ENCODE results near the gene RCOR3.

Gene RCOR3

GRCh38 chr1:211326140-211326527 lies 67.0 kb downstream of the RCOR3 start:
- no peak for DNase-seq

GRCh38 chr1:211326528-211327345 lies 67.6 kb downstream of the RCOR3 start, which contains the start of gene TRAF5:
TRAF5 (plus strand) TSS chr1:211326833; CDS start chr1:211353240, 26,407 bp downstream.
- DNase-seq: peak; percentile 48

- DNase-seq: peak; percentile 60
Measured at GRCh38 chr1:211327346-211327921, 68.3 kb downstream of the RCOR3 start.

- DNase-seq: no peak
Measured at GRCh38 chr1:211328084-211328694, 69.0 kb downstream of the RCOR3 start.

GRCh38 chr1:211328866-211329475 lies 69.8 kb downstream of the RCOR3 start:
- DNase-seq: no peak

GRCh38 chr1:211329764-211330201 lies 70.6 kb downstream of the RCOR3 start:
- DNase-seq: no peak

GRCh38 chr1:211330282-211330936 lies 71.2 kb downstream of the RCOR3 start:
- no peak for DNase-seq

GRCh38 chr1:211331011-211331709 lies 72.0 kb downstream of the RCOR3 start:
- peak; percentile 62 for DNase-seq

GRCh38 chr1:211332036-211332616 lies 73.0 kb downstream of the RCOR3 start:
- no peak for DNase-seq

GRCh38 chr1:211332830-211333229 lies 73.7 kb downstream of the RCOR3 start:
- peak; percentile 19 for DNase-seq

- DNase-seq: no peak
Measured at GRCh38 chr1:211333906-211334305, 74.7 kb downstream of the RCOR3 start.

- DNase-seq: no peak
Measured at GRCh38 chr1:211334986-211335385, 75.8 kb downstream of the RCOR3 start.

GRCh38 chr1:211335522-211336157 lies 76.5 kb downstream of the RCOR3 start:
- DNase-seq: no peak

GRCh38 chr1:211336161-211336560 lies 77.0 kb downstream of the RCOR3 start:
- no peak for DNase-seq

GRCh38 chr1:211336775-211337174 lies 77.6 kb downstream of the RCOR3 start:
- no peak for DNase-seq

- no peak for DNase-seq
Measured at GRCh38 chr1:211337430-211338223, 78.5 kb downstream of the RCOR3 start.

- DNase-seq: no peak
Measured at GRCh38 chr1:211338224-211338620, 79.1 kb downstream of the RCOR3 start.

GRCh38 chr1:211339631-211340041 lies 80.5 kb downstream of the RCOR3 start:
- no peak for DNase-seq

GRCh38 chr1:211340622-211341507 lies 81.7 kb downstream of the RCOR3 start:
- no peak for DNase-seq

All from fibroblast of skin of right quadriceps (primary cell).